HEK293 (cell line): ENCODE data around the gene DCC.

Source experiments
- CTCF ChIA-PET: fragments of 350-600 bp; formaldehyde crosslinking; extraction: SDS; loops from one replicate; lab custom pipeline; 2021; ENCODE audit warnings: antibody characterized with exemption; lab: Yijun Ruan, JAX
- POLR2A ChIA-PET: fragments of 300-600 bp; formaldehyde crosslinking; extraction: SDS; loops from one replicate; lab custom pipeline; 2020; ENCODE audit warnings: antibody characterized with exemption, inconsistent platforms; lab: Yijun Ruan, JAX
- H3K27ac ChIP-seq: fragments of 200-500 bp; sonication (Bioruptor generic); 2 replicates; pipeline ENCODE4 v1.5.1; 2014; ENCODE audit warnings: low read depth, low read length, control low read depth, inconsistent platforms; ENCODE audit errors: extremely low read depth
- H3K36me3 ChIP-seq, 2 experiments: fragments of 200-500 bp in 1 of 2; sonication (Bioruptor generic) in 1 of 2; 1 replicate in 1 of 2; 2 replicates in 1 of 2; pipeline ENCODE4 v1.5.1; 2014 to 2017; ENCODE audit warnings: inconsistent platforms in 2 of 2, low read length in 2 of 2; ENCODE audit not compliant: control insufficient read depth in 2 of 2, insufficient read depth in 1 of 2
- H3K4me1 ChIP-seq: fragments of 200-500 bp; sonication (Bioruptor generic); 2 replicates; pipeline ENCODE4 v1.5.1; 2014; ENCODE audit warnings: mild to moderate bottlenecking, low read length, inconsistent platforms; ENCODE audit not compliant: control insufficient read depth, insufficient read depth
- H3K4me3 ChIP-seq: 2 replicates; pipeline ENCODE4 v1.5.1; 2011; ENCODE audit warnings: low read depth, mild to moderate bottlenecking, control low read depth, low read length, moderate library complexity
- H3K9me3 ChIP-seq: fragments of 200-500 bp; sonication (Bioruptor generic); 2 replicates; pipeline ENCODE4 v1.5.1; 2014; ENCODE audit warnings: low read depth, low read length, inconsistent platforms; ENCODE audit not compliant: control insufficient read depth, insufficient read depth
- CTCF ChIP-seq: fragments of 450-650 bp; formaldehyde crosslinking; IDR thresholded peaks from 2 replicates; pipeline ENCODE4 v1.5.1; 2016; ENCODE audit warnings: missing biosample characterization, missing genetic modification characterization
- EGR2 ChIP-seq: fragments of 450-650 bp; formaldehyde crosslinking; IDR thresholded peaks from 2 replicates; pipeline ENCODE4 v1.5.1; 2016; ENCODE audit warnings: low read depth, missing biosample characterization, missing genetic modification characterization
- IKZF3 ChIP-seq: fragments of 450-650 bp; IDR thresholded peaks from 2 replicates; pipeline ENCODE4 v1.5.0; 2018; ENCODE audit warnings: missing biosample characterization, mild to moderate bottlenecking, missing genetic modification characterization, moderate library complexity
- MEIS1 ChIP-seq: sonication (generic); formaldehyde crosslinking; IDR thresholded peaks from 2 replicates; pipeline ENCODE4 v1.8.1; 2022; ENCODE audit warnings: missing genetic modification reagents, mild to moderate bottlenecking, borderline replicate concordance
- TRIM28 ChIP-seq: IDR thresholded peaks from 2 replicates; pipeline ENCODE4 v1.6.1; 2011; ENCODE audit warnings: low read length, control low read depth, borderline replicate concordance
- ZBTB1 ChIP-seq: fragments of 450-650 bp; formaldehyde crosslinking; IDR thresholded peaks from 2 replicates; pipeline ENCODE4 v1.5.1; 2016; ENCODE audit warnings: missing biosample characterization, missing genetic modification characterization
- ZNF211 ChIP-seq: fragments of 450-650 bp; formaldehyde crosslinking; IDR thresholded peaks from 2 replicates; pipeline ENCODE4 v1.5.1; 2016; ENCODE audit warnings: low read depth, missing biosample characterization, missing genetic modification characterization
- ZNF274 ChIP-seq, 2 experiments: fragments of 200-500 bp in 1 of 2; fragments of 450-650 bp in 1 of 2; sonication (Bioruptor generic) in 1 of 2; formaldehyde crosslinking in 1 of 2; IDR thresholded peaks; 2 replicates each; pipeline versions ENCODE4 v1.5.1 to v1.6.1; 2014 to 2016; ENCODE audit warnings: borderline replicate concordance in 1 of 2, inconsistent platforms in 1 of 2, low read length in 1 of 2, missing biosample characterization in 1 of 2, missing genetic modification characterization in 1 of 2
- ZNF302 ChIP-seq: fragments of 450-650 bp; formaldehyde crosslinking; IDR thresholded peaks from 2 replicates; pipeline ENCODE4 v1.5.1; 2016; ENCODE audit warnings: missing biosample characterization, missing genetic modification characterization, low read depth
- ZNF473 ChIP-seq: fragments of 450-650 bp; formaldehyde crosslinking; IDR thresholded peaks from 2 replicates; pipeline ENCODE4 v1.5.1; 2017; ENCODE audit warnings: missing biosample characterization, missing genetic modification characterization
- ZNF514 ChIP-seq: fragments of 450-650 bp; formaldehyde crosslinking; IDR thresholded peaks from 2 replicates; pipeline ENCODE4 v1.5.1; 2016; ENCODE audit warnings: missing biosample characterization, missing genetic modification characterization
- ZNF544 ChIP-seq: fragments of 450-650 bp; formaldehyde crosslinking; IDR thresholded peaks from 2 replicates; pipeline ENCODE4 v1.5.0; 2017; ENCODE audit warnings: missing biosample characterization, missing genetic modification characterization
- ZNF621 ChIP-seq: fragments of 450-650 bp; formaldehyde crosslinking; IDR thresholded peaks from 2 replicates; pipeline ENCODE4 v1.5.1; 2017; ENCODE audit warnings: missing biosample characterization, missing genetic modification characterization
- ZNF76 ChIP-seq: fragments of 450-650 bp; formaldehyde crosslinking; IDR thresholded peaks from 2 replicates; pipeline ENCODE4; 2016; ENCODE audit warnings: low read depth, missing biosample characterization, missing genetic modification characterization, borderline replicate concordance
- ZNF785 ChIP-seq: fragments of 450-650 bp; formaldehyde crosslinking; IDR thresholded peaks from 2 replicates; pipeline ENCODE4 v1.5.1; 2016; ENCODE audit warnings: missing biosample characterization, missing genetic modification characterization
- ZNF830 ChIP-seq: fragments of 450-650 bp; IDR thresholded peaks from 2 replicates; pipeline ENCODE4 v1.5.0; 2018; ENCODE audit warnings: missing biosample characterization, missing genetic modification characterization, low read depth, mild to moderate bottlenecking, moderate library complexity
- ZNF843 ChIP-seq: fragments of 450-650 bp; formaldehyde crosslinking; IDR thresholded peaks from 2 replicates; pipeline ENCODE4 v1.5.1; 2016; ENCODE audit warnings: missing biosample characterization, missing genetic modification characterization
- TF ChIP-seq, protein P1 (sequence below): fragments of 450-650 bp; formaldehyde crosslinking; IDR thresholded peaks from 2 replicates; pipeline ENCODE4 v1.5.1; 2016; ENCODE audit warnings: missing biosample characterization, missing genetic modification characterization, borderline replicate concordance
- TF ChIP-seq, protein P2 (sequence below): fragments of 450-650 bp; formaldehyde crosslinking; IDR thresholded peaks from 2 replicates; pipeline ENCODE4 v1.5.1; 2016; ENCODE audit warnings: missing biosample characterization, missing genetic modification characterization
- TF ChIP-seq, protein P3 (sequence below): fragments of 450-650 bp; IDR thresholded peaks from 2 replicates; pipeline ENCODE4 v1.5.1; 2018; ENCODE audit warnings: missing biosample characterization, missing genetic modification characterization
- TF ChIP-seq, protein P4 (sequence below): fragments of 450-650 bp; formaldehyde crosslinking; IDR thresholded peaks from 2 replicates; pipeline ENCODE4 v1.5.1; 2016; ENCODE audit warnings: missing biosample characterization, missing genetic modification characterization

Gene DCC

GRCh38 chr18:52937840-52938239 is 597.8 kb downstream of the DCC start:
- CTCF ChIA-PET: no interaction called here

GRCh38 chr18:52945552-52945951 is 605.6 kb downstream of the DCC start:
- H3K9me3 ChIP-seq: no peaks in the 10 kb centered on the region
- H3K4me1 ChIP-seq: no peaks in the 10 kb centered on the region
- POLR2A ChIA-PET: no interaction called here
- H3K4me3 ChIP-seq: no peak overlapping the region
- H3K27ac ChIP-seq: no peak overlapping the region
- CTCF ChIA-PET: no interaction called here
- no peaks in the 10 kb centered on the region for H3K36me3 ChIP-seq
- TF ChIP-seq ZNF785 (tag by site-specific recombination) (no peak), ZNF544 (tag by site-specific recombination) (no peak), ZNF76 (tag by site-specific recombination) (no peak), TRIM28 (no peak), ZNF211 (tag by site-specific recombination) (no peak), EGR2 (no peak), ZNF302 (tag by site-specific recombination) (no peak)
- TF ChIP-seq, protein P1, sequence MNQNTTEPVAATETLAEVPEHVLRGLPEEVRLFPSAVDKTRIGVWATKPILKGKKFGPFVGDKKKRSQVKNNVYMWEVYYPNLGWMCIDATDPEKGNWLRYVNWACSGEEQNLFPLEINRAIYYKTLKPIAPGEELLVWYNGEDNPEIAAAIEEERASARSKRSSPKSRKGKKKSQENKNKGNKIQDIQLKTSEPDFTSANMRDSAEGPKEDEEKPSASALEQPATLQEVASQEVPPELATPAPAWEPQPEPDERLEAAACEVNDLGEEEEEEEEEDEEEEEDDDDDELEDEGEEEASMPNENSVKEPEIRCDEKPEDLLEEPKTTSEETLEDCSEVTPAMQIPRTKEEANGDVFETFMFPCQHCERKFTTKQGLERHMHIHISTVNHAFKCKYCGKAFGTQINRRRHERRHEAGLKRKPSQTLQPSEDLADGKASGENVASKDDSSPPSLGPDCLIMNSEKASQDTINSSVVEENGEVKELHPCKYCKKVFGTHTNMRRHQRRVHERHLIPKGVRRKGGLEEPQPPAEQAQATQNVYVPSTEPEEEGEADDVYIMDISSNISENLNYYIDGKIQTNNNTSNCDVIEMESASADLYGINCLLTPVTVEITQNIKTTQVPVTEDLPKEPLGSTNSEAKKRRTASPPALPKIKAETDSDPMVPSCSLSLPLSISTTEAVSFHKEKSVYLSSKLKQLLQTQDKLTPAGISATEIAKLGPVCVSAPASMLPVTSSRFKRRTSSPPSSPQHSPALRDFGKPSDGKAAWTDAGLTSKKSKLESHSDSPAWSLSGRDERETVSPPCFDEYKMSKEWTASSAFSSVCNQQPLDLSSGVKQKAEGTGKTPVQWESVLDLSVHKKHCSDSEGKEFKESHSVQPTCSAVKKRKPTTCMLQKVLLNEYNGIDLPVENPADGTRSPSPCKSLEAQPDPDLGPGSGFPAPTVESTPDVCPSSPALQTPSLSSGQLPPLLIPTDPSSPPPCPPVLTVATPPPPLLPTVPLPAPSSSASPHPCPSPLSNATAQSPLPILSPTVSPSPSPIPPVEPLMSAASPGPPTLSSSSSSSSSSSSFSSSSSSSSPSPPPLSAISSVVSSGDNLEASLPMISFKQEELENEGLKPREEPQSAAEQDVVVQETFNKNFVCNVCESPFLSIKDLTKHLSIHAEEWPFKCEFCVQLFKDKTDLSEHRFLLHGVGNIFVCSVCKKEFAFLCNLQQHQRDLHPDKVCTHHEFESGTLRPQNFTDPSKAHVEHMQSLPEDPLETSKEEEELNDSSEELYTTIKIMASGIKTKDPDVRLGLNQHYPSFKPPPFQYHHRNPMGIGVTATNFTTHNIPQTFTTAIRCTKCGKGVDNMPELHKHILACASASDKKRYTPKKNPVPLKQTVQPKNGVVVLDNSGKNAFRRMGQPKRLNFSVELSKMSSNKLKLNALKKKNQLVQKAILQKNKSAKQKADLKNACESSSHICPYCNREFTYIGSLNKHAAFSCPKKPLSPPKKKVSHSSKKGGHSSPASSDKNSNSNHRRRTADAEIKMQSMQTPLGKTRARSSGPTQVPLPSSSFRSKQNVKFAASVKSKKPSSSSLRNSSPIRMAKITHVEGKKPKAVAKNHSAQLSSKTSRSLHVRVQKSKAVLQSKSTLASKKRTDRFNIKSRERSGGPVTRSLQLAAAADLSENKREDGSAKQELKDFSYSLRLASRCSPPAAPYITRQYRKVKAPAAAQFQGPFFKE: no peak
- TF ChIP-seq, protein P2, sequence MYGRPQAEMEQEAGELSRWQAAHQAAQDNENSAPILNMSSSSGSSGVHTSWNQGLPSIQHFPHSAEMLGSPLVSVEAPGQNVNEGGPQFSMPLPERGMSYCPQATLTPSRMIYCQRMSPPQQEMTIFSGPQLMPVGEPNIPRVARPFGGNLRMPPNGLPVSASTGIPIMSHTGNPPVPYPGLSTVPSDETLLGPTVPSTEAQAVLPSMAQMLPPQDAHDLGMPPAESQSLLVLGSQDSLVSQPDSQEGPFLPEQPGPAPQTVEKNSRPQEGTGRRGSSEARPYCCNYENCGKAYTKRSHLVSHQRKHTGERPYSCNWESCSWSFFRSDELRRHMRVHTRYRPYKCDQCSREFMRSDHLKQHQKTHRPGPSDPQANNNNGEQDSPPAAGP (tag by site-specific recombination): no peak

More at GRCh38 chr18:52937840-52938239, 597.8 kb downstream of the DCC start:
- no peak overlapping the region for H3K4me3 ChIP-seq
- H3K9me3 ChIP-seq: no peaks in the 10 kb centered on the region
- POLR2A ChIA-PET: no interaction called here
- H3K4me1 ChIP-seq: no peaks in the 10 kb centered on the region
- H3K27ac ChIP-seq: no peak overlapping the region
- TF ChIP-seq CTCF (tag by site-specific recombination) (no peak), MEIS1 (CRISPR knock-in tag) (no peak), IKZF3 (no peak), ZNF514 (tag by site-specific recombination) (no peak), ZNF621 (no peak), ZNF843 (tag by site-specific recombination) (no peak), ZNF473 (tag by site-specific recombination) (no peak), ZNF830 (tag by site-specific recombination) (no peak), ZNF274 (IDR thresholded peaks at IDR 0.05; ENCODE audit: low read length) (no peak), ZNF274 (tag by site-specific recombination; IDR thresholded peaks at IDR 0.05; ENCODE audit: borderline replicate concordance) (no peak), ZBTB1 (no peak)
- TF ChIP-seq, protein P2 (tag by site-specific recombination): no peak
- TF ChIP-seq, protein P3, sequence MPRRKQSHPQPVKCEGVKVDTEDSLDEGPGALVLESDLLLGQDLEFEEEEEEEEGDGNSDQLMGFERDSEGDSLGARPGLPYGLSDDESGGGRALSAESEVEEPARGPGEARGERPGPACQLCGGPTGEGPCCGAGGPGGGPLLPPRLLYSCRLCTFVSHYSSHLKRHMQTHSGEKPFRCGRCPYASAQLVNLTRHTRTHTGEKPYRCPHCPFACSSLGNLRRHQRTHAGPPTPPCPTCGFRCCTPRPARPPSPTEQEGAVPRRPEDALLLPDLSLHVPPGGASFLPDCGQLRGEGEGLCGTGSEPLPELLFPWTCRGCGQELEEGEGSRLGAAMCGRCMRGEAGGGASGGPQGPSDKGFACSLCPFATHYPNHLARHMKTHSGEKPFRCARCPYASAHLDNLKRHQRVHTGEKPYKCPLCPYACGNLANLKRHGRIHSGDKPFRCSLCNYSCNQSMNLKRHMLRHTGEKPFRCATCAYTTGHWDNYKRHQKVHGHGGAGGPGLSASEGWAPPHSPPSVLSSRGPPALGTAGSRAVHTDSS: no peak
- TF ChIP-seq, protein P4, sequence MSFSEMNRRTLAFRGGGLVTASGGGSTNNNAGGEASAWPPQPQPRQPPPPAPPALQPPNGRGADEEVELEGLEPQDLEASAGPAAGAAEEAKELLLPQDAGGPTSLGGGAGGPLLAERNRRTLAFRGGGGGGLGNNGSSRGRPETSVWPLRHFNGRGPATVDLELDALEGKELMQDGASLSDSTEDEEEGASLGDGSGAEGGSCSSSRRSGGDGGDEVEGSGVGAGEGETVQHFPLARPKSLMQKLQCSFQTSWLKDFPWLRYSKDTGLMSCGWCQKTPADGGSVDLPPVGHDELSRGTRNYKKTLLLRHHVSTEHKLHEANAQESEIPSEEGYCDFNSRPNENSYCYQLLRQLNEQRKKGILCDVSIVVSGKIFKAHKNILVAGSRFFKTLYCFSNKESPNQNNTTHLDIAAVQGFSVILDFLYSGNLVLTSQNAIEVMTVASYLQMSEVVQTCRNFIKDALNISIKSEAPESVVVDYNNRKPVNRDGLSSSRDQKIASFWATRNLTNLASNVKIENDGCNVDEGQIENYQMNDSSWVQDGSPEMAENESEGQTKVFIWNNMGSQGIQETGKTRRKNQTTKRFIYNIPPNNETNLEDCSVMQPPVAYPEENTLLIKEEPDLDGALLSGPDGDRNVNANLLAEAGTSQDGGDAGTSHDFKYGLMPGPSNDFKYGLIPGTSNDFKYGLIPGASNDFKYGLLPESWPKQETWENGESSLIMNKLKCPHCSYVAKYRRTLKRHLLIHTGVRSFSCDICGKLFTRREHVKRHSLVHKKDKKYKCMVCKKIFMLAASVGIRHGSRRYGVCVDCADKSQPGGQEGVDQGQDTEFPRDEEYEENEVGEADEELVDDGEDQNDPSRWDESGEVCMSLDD (tag by site-specific recombination): no peak
- H3K36me3 ChIP-seq: no peaks in the 10 kb centered on the region
